ENCODE measurements around the gene CES4A.

- TF ChIP-seq CTCF (IDR thresholded peaks at IDR 0.05; ENCODE audit: poor library complexity) (no peak), EZH2 (IDR thresholded peaks at IDR 0.05; ENCODE audit: borderline replicate concordance) (no peak), EZH2phosphoT487 (IDR thresholded peaks at IDR 0.05; ENCODE audit: low read depth, severe bottlenecking, unreplicated experiment) (no peak)
Measured at GRCh38 chr16:66970775-66971720, 17.3 kb upstream of the CES4A start.
